Retinal pigment epithelial cell (primary cell): ENCODE measurements around the gene CFAP57.

ENCODE experiments used
- DNase-seq: peaks from one replicate; pipeline ENCODE4 v3.0.0-alpha.2; 2010; ENCODE audit warnings: low read depth
- H3K4me3 ChIP-seq: 2 replicates; pipeline ENCODE4 v1.5.1; 2011; ENCODE audit warnings: mild to moderate bottlenecking, low read length, control low read depth, moderate library complexity
- CTCF ChIP-seq: conservative IDR thresholded peaks from 2 replicates; pipeline ENCODE4 v1.5.1; 2011; ENCODE audit warnings: low read depth, low read length, control low read depth, inconsistent platforms

CFAP57 gene

GRCh38 chr1:43303471-43304313 is 131.6 kb downstream of the CFAP57 start:
- no peak overlapping the region for H3K4me3 ChIP-seq
- TF ChIP-seq CTCF = no peak
- DNase-seq = no peak
